ENCODE measurements around the gene AGMO.

AGMO gene

DNA sequence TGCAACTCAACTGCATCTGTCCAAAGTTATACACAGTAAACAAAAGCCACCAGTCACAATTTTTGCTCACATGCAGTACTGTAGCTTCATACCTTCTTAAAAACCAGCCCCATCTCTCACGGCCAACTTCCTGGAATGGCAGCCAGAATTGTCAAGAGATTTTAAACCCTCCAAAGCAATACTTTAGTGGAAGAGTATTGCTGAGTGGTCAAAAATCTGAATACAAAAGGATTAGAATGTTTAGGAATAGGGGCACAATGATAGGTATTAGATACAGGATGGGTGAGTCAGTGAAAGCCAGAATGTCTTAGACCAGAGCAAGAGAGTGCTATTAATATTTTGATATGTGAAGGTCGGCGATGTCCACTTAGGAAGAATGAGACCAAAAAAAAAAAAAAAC lies 193.9 kb downstream of the AGMO start:
- TF ChIP-seq EZH2phosphoT487 (IDR thresholded peaks at IDR 0.05; ENCODE audit: borderline replicate concordance) (no peak), CTCF (conservative IDR thresholded peaks at IDR 0.05; ENCODE audit: low read length) (no peak)

DNA sequence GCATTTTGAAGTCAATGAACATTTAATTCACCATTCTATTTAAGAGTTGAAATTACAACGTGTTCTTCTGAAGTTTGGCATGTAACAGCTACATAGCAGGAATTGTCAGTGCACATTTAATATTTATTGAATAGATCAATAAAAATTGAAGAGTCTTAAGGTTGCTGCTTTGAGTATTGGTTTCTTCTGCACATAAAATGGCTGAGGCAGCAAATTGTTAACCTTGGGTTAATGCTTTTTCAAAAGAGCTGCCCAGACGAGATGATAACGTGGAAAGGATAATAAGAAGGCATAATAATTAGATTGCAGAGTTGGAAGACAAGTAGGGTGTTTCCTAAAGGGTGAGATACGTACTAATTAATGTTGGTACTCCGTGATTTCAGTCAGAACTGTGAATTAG lies 203.7 kb downstream of the AGMO start:
- Histone ChIP-seq H3K79me2 (ENCODE audit: insufficient read depth, low read length) (no peaks in the 10 kb centered on the region), H3K4me1 (ENCODE audit: insufficient read depth, low read length, poor library complexity, severe bottlenecking) (no peaks in the 10 kb centered on the region), H3K4me2 (ENCODE audit: low read depth, low read length, poor library complexity, severe bottlenecking) (no peak overlapping the region), H3K9ac (ENCODE audit: low read depth, low read length, poor library complexity, severe bottlenecking) (no peak overlapping the region), H3K4me3 (ENCODE audit: low read length, poor library complexity, severe bottlenecking) (no peak overlapping the region), H3K27me3 (ENCODE audit: insufficient read depth, low read length, poor library complexity, severe bottlenecking) (no peaks in the 10 kb centered on the region), H4K20me1 (ENCODE audit: insufficient read depth, low read length, poor library complexity, severe bottlenecking) (no peaks in the 10 kb centered on the region), H3F3A (ENCODE audit: low read depth) (no peaks in the 10 kb centered on the region), H3K9me2 (replicated peaks; ENCODE audit: low read depth, low read length) (no peaks in the 10 kb centered on the region), H3K36me3 (ENCODE audit: insufficient read depth, low read length) (no peaks in the 10 kb centered on the region), H2AFZ (ENCODE audit: low read length) (no peak overlapping the region), H3K9me3 (ENCODE audit: insufficient read depth, low read depth, low read length) (no peaks in the 10 kb centered on the region)
- TF ChIP-seq CTCF (conservative IDR thresholded peaks at IDR 0.05; ENCODE audit: low read length) = no peak
- no peak for TF ChIP-seq EZH2phosphoT487 (IDR thresholded peaks at IDR 0.05; ENCODE audit: borderline replicate concordance)

More for the DNA sequence above, 193.9 kb downstream of the AGMO start:
- Histone ChIP-seq H3K9me2 (replicated peaks; ENCODE audit: low read depth, low read length) (no peaks in the 10 kb centered on the region), H2AFZ (ENCODE audit: low read length) (no peak overlapping the region), H3F3A (ENCODE audit: low read depth) (no peaks in the 10 kb centered on the region), H3K36me3 (ENCODE audit: insufficient read depth, low read length) (no peaks in the 10 kb centered on the region), H3K27me3 (ENCODE audit: insufficient read depth, low read length, poor library complexity, severe bottlenecking) (no peaks in the 10 kb centered on the region), H3K4me3 (ENCODE audit: low read length, poor library complexity, severe bottlenecking) (no peak overlapping the region), H3K4me1 (ENCODE audit: insufficient read depth, low read length, poor library complexity, severe bottlenecking) (no peaks in the 10 kb centered on the region), H3K79me2 (ENCODE audit: insufficient read depth, low read length) (no peaks in the 10 kb centered on the region), H4K20me1 (ENCODE audit: insufficient read depth, low read length, poor library complexity, severe bottlenecking) (no peaks in the 10 kb centered on the region), H3K9ac (ENCODE audit: low read depth, low read length, poor library complexity, severe bottlenecking) (no peak overlapping the region), H3K4me2 (ENCODE audit: low read depth, low read length, poor library complexity, severe bottlenecking) (no peak overlapping the region), H3K9me3 (ENCODE audit: insufficient read depth, low read depth, low read length) (no peaks in the 10 kb centered on the region)

DNA sequence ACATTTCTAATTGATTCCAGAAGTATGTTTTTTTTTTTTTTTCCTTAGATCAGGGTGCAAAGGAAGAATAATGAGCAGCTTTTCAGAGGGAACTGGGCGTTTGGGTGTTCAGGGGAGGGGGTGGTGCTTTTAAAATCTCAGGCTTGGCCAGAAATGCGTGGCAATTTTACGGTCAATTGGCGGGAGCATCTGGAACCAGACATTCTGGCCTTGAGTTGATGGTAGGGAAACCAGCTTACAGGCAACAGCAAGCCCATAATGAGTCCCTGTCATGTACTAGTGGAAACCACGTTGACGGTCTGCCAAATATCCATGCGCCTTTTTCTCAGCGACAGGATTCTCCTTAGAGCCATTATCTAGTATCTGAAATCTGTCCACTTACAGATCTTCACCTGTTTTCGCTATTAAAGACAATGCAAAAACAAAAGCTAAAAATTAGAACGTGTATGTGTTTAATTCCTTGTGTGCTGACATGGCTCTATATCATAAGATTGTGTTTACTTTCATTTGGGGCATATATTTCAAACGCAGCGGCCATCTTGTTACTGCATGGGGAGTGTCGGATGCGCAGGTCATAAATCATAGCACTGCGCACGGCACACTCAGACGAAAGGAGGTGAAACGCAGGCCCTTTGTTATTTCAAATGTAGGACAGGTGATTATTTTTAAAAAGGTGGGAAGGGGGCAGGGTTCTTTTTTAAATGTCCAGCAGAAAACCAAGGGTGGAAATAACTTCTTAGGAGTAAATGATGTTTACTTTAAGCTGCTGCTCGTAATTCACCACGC lies 209.2 kb downstream of the AGMO start:
- H4K20me1 ChIP-seq (ENCODE audit: insufficient read depth, low read length, poor library complexity, severe bottlenecking) = no peaks in the 10 kb centered on the region
- no peaks in the 10 kb centered on the region for H3K9me3 ChIP-seq (ENCODE audit: insufficient read depth, low read depth, low read length)
- no peak overlapping the region for H2AFZ ChIP-seq (ENCODE audit: low read length)
- no peak overlapping the region for H3K4me3 ChIP-seq (ENCODE audit: low read length, poor library complexity, severe bottlenecking)
- no peaks in the 10 kb centered on the region for H3K9me2 ChIP-seq (replicated peaks; ENCODE audit: low read depth, low read length)
- no peaks in the 10 kb centered on the region for H3K4me1 ChIP-seq (ENCODE audit: insufficient read depth, low read length, poor library complexity, severe bottlenecking)
- no peaks in the 10 kb centered on the region for H3F3A ChIP-seq (ENCODE audit: low read depth)
- no peaks in the 10 kb centered on the region for H3K27me3 ChIP-seq (ENCODE audit: insufficient read depth, low read length, poor library complexity, severe bottlenecking)
- H3K9ac ChIP-seq (ENCODE audit: low read depth, low read length, poor library complexity, severe bottlenecking) = no peak overlapping the region
- no peaks in the 10 kb centered on the region for H3K36me3 ChIP-seq (ENCODE audit: insufficient read depth, low read length)
- TF ChIP-seq CTCF (conservative IDR thresholded peaks at IDR 0.05; ENCODE audit: low read length) = no peak
- TF ChIP-seq EZH2phosphoT487 (IDR thresholded peaks at IDR 0.05; ENCODE audit: borderline replicate concordance) = no peak
- H3K79me2 ChIP-seq (ENCODE audit: insufficient read depth, low read length) = no peaks in the 10 kb centered on the region
- H3K4me2 ChIP-seq (ENCODE audit: low read depth, low read length, poor library complexity, severe bottlenecking) = no peak overlapping the region

Measured in Loucy (cell line).